GM18520 (cell line): ENCODE measurements around the gene GARS1.
"Not testable (repeated sequence)": the region's sequence is repeated elsewhere in the genome, so short reads cannot be mapped to it uniquely, and the experiment has no call there.

Source experiments
- ATAC-seq: cut with Tn5 transposase; IDR thresholded peaks from one replicate; pipeline ENCODE4 v1.9.1; 2021; ENCODE audit not compliant: unreplicated experiment

The GARS1 gene

DNA sequence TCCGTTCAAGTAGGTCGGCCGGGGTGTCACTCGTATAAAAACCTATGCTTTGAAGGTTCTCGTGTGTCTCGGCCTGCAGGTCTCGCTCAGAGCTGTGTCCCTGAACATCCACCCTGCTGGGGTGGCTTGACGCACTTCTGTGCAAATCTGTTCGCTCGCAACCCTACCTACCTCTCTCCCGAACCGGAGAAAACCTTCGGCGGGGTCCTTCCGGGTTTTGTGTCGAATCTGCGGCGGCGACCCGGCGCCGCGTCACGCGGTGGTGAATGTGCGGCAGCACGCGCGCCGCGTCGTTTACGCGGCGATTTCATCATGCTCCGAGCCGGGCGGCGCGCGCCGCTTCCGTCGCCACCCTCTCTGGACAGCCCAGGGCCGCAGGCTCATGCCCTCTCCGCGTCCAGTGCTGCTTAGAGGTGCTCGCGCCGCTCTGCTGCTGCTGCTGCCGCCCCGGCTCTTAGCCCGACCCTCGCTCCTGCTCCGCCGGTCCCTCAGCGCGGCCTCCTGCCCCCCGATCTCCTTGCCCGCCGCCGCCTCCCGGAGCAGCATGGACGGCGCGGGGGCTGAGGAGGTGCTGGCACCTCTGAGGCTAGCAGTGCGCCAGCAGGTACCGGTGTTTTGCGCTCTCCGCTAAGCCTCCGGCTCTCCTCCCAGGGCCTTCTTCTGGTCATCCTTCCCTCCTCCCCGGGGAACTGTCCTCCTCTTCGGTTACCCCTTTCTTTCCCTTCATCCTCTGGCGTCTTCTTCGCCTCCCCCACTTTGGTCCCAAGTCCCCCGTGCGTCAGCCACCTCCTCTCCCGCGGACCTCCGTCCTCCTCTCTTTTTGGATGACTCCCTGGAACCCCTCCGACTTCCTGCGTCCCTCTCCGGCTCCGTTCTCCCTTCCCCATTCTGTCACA lies at the start of gene GARS1:
GARS1 (plus strand) TSS at position 339 of the 896 bp plus-strand sequence; CDS start at position 383, 44 bp downstream.
- ATAC-seq, result peak; percentile 88

GRCh38 chr7:30545791-30546555 lies 48.7 kb upstream of the GARS1 start:
- no peak for ATAC-seq

GRCh38 chr7:30546596-30546995 lies 48.1 kb upstream of the GARS1 start:
- no peak for ATAC-seq

DNA sequence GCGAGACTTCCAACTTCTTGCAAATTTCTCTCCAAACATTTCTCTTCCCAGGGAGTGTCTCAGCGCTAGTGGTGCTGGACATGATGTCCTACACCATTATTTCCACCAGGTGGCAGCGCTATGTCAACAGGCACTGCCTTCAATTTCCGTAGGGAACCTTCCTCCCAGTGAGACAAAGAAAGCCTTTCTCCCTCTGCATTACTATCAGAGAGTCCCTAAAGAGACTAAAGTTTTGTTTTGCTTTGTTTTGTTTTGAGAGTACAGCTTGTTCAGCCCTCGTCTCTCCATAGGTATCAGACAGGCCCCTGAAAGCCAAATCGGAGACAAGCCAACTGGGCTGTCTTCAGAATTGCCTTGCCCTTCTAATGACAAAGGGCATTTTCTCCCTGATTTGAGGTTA lies 45.8 kb upstream of the GARS1 start:
- ATAC-seq, result no peak

GRCh38 chr7:30549931-30550493 lies 44.7 kb upstream of the GARS1 start:
- no peak for ATAC-seq

- no peak for ATAC-seq
Observed at GRCh38 chr7:30552330-30552729, 42.3 kb upstream of the GARS1 start.

DNA sequence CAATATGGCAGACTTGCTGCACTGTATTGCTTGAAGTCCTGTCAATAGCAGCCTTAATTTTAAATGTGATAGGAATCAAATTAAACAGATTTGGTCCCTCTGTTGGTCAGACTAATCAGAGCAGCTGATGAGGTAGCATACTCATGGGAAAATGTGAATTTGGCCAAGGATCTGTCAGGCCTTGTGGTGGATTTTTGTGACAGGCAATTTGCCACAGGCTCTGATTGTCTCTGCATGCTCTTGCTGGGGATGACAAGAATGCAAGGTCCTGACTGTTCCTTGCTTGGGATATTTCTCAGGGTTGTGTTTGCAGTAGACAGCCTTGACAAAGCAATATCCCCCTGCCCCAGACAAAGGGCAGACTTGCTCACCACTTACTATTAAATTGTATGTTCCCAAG lies 41.5 kb upstream of the GARS1 start:
- ATAC-seq, result no peak

- ATAC-seq, result no peak
Observed at GRCh38 chr7:30553546-30553945, 41.1 kb upstream of the GARS1 start.

DNA sequence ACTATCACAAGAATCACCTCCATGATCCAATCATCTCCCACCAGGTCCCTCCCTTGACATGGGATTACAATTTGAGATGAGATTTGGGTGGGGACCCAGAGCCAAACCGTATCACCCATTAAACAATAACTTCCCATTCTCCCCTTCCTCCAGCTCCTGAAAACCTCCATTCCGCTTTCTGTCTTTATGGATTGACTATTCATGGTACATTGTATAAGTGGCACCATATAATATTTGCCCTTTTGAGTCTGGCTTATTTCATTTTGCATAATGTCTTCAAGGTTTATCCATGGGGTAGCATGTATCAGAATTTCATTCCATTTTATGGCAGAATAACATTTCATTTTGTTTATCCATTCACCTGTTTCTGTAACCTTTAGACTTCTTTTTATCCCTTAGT lies 39.2 kb upstream of the GARS1 start:
- no peak for ATAC-seq

GRCh38 chr7:30556840-30557239 lies 37.8 kb upstream of the GARS1 start:
- no peak for ATAC-seq

GRCh38 chr7:30557245-30557644 lies 37.4 kb upstream of the GARS1 start:
- ATAC-seq, result no peak

DNA sequence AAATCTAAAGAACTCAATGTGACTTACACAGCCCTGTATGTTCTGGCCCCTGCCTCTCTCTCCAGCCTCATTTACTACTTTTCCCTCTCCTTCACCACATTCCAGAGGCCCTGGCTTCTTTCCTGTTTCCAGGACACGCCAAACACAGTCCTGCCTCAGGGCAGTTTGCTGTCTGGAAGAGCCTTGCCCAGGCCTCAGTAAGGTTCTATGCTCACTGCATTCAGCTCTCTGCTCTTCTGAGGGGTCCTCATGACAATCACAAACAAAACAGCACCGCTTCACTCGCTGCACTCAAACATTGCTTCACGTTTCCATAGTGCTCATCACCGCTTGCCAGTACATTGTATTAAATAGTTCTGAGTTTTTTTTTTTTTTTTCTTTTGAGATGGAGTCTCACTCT lies 35.1 kb upstream of the GARS1 start:
- no peak for ATAC-seq

- no peak for ATAC-seq
Observed at GRCh38 chr7:30561389-30561788, 33.3 kb upstream of the GARS1 start.

DNA sequence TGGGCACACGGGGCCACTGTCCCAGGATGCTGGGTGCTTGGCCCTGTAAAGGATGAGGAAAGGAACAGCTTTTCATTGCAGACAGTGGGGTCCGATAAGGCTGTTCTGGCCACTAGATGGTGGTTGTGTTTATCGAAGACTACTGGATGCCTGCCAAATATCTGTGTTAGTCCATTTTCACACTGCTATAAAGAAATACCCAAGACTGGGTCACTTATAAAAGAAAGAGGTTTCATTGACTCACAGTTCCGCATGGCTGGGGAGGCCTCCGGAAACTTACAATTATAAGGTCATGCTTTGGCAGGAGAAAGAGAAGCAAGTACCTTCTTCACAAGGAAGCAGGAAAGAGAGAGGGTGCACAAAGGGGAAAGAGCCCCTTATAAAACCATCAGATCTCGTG lies 32.2 kb upstream of the GARS1 start:
- no peak for ATAC-seq

DNA sequence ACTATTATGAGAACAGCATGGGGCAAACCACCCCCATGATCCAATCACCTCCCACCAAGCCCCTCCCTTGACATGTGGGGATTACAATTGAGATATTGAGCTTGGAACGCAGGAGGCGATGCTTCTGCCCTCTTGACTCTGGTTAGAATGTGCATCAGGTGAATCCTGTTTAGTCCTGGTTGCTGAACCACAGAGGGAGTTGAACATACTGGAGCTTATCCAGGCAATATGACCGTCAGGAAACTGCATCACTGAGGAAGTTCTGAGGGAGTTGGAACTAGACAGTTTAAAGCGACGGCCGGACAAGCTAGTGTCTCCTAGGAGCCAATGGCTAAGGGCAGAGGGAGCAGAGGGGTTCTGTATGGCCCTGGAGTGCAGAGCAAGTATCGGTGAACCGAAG lies 31.8 kb upstream of the GARS1 start:
- ATAC-seq, result no peak

- ATAC-seq, result no peak
Observed at GRCh38 chr7:30563326-30563942, 31.2 kb upstream of the GARS1 start.

- ATAC-seq, result no peak
Observed at GRCh38 chr7:30564243-30564892, 30.3 kb upstream of the GARS1 start.

DNA sequence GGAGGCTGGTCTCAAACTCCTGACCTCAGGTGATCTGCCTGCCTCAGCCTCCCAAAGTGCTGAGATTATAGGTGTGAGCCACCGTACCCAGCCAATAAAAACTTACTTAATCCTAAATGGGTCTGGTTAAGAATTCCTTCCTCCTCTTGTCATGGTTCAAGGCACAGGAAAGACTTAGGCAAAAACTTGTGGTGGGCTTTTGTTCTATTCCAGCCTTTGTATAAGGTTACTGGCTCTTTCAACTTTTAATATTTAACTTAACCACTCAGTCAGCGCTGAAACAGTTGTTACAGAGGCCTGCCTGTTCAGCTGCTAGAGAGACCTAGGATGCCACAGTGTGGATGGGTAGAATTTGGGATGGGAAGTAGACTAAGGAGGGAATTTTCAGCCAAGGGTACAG lies 28.1 kb upstream of the GARS1 start:
- no peak for ATAC-seq

DNA sequence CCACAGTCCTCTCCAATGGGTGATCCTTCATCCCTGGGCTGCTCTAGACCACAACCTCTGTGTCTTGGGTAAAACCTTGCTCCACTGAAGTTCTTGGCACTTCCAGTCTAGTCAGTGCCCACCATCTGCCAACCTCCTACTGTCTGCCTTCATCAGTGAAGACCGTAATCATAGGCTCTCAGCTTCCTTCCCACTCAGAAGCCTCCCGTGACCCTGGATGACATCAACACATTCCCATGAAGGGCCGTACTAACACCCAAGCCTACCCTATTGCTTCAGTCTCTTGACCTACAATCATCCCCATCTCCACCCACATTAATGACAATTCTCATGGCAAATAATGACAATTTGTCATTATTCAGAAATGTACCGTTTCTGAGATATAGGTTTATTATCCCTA lies 27.6 kb upstream of the GARS1 start:
- no peak for ATAC-seq

DNA sequence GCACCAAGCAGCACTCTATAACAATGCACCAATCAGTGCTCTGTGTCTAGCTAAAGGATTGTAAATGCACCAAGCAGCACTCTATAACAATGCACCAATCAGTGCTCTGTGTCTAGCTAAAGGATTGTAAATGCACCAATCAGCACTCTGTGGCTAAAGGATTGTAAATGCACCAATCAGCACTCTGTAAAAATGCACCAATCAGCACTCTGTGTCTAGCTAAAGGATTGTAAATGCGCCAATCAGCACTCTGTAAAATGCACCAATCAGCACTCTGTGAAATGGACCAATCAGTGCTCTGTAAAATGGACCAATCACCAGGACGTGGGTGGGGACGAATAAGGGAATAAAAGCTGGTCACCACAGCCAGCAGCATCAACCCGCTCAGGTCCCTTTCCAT lies 24.4 kb upstream of the GARS1 start:
- not testable (repeated sequence) for ATAC-seq
